NT2/D1 (cell line): ENCODE data around the gene TEX19.

ENCODE experiments used
- DNase-seq: peaks from one replicate; pipeline ENCODE4 v3.0.0-alpha.2; 2011; ENCODE audit warnings: low read depth, low spot score
- H3K27me3 ChIP-seq: 2 replicates; pipeline ENCODE4 v1.6.0; 2011; ENCODE audit warnings: mild to moderate bottlenecking; ENCODE audit not compliant: insufficient read length, insufficient read depth
- H3K36me3 ChIP-seq: 2 replicates; pipeline ENCODE4 v1.6.1; 2011; ENCODE audit warnings: mild to moderate bottlenecking, low read length, mixed read lengths; ENCODE audit not compliant: insufficient read depth, insufficient read length
- H3K4me1 ChIP-seq: 2 replicates; pipeline ENCODE4 v1.5.1; 2011; ENCODE audit not compliant: insufficient read depth, insufficient read length
- H3K4me3 ChIP-seq: 2 replicates; pipeline ENCODE4 v1.5.1; 2011; ENCODE audit warnings: low read depth; ENCODE audit not compliant: insufficient read length
- H3K9ac ChIP-seq: 2 replicates; pipeline ENCODE4 v1.6.0; 2011; ENCODE audit warnings: low read depth; ENCODE audit not compliant: insufficient read length
- H3K9me3 ChIP-seq: 2 replicates; pipeline ENCODE4 v1.5.1; 2011; ENCODE audit warnings: mild to moderate bottlenecking, low read length; ENCODE audit not compliant: insufficient read depth
- SUZ12 ChIP-seq: IDR thresholded peaks from 2 replicates; pipeline ENCODE4 v1.6.1; 2011; ENCODE audit not compliant: insufficient read length, insufficient read depth; ENCODE audit errors: extremely low read depth
- YY1 ChIP-seq: IDR thresholded peaks from 2 replicates; pipeline ENCODE4 v1.6.1; 2011; ENCODE audit not compliant: insufficient read length, insufficient read depth
- ZNF274 ChIP-seq: IDR thresholded peaks from 2 replicates; pipeline ENCODE4 v1.6.1; 2011; ENCODE audit warnings: mild to moderate bottlenecking, low read depth, low read length

TEX19 gene

GRCh38 chr17:82412535-82413520, 53.8 kb downstream of the TEX19 start:
- Histone ChIP-seq H3K9ac (no peak overlapping the region), H3K27me3 (no peaks in the 10 kb centered on the region), H3K4me1 (peaks cover 10% of the 10 kb centered on the region), H3K4me3 (no peak overlapping the region), H3K36me3 (peaks cover 27% of the 10 kb centered on the region), H3K9me3 (no peaks in the 10 kb centered on the region)
- DNase-seq, result no peak
- TF ChIP-seq YY1 (no peak), ZNF274 (no peak), SUZ12 (no peak)
